Measurements from ENCODE around the gene SLC2A10. TPM values are rescaled to one million over a fixed set of nuclear protein-coding genes. Genes with fewer than 3 reads are reported as not detected.

Gene SLC2A10
- polyA plus RNA-seq, 1 donor (not counting 4 experiments of a cell fraction or from before 2014, with no cell fraction given) = not detected

DNA sequence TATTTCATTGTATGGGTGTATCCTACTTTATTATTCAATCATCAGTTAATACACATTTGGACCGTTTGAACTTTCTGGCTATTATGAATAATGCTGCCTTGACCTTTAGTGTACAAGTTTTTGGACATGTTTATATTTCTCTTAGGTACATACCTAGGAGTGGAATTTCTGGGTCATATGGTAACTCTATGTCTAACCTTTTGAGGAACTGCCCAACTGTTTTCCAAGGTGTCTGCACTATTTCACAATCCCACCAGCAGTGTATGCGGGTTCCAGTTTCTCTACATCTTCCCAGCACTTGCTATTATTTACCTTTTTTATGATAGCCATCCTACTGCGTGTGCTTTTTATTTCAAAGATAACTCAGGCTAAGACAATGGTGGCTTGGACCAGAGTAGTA lies 43.8 kb upstream of the SLC2A10 start:
- Histone ChIP-seq H3K4me3 (ENCODE audit: control insufficient read depth in 2 of 3, extremely low read depth in 1 of 3, insufficient read depth in 2 of 3, low read depth in 1 of 3, low read length in 3 of 3) (no peak overlapping the region), H3K27me3 (ENCODE audit: control insufficient read depth, extremely low read depth, insufficient read depth, low read length) (no peaks in the 10 kb centered on the region), H3K79me2 (ENCODE audit: control insufficient read depth, insufficient read depth, low read length) (no peaks in the 10 kb centered on the region), H4K20me1 (ENCODE audit: control insufficient read depth, extremely low read depth, insufficient read depth, low read length) (no peaks in the 10 kb centered on the region), H3K36me3 (ENCODE audit: control insufficient read depth in 2 of 2, extremely low read depth in 1 of 2, insufficient read depth in 2 of 2, low read length in 2 of 2) (peaks cover 2 to 5% of the 10 kb centered on the region in 2 experiments), H2AFZ (ENCODE audit: control insufficient read depth, low read length) (no peak overlapping the region), H3K9me3 (ENCODE audit: control insufficient read depth, low read depth, low read length) (no peaks in the 10 kb centered on the region), H3K27ac (ENCODE audit: control insufficient read depth, insufficient read depth, low read length) (no peak overlapping the region), H3K9me1 (ENCODE audit: control insufficient read depth, extremely low read depth, insufficient read depth, low read length) (no peaks in the 10 kb centered on the region), H3K9ac (ENCODE audit: control insufficient read depth, extremely low read depth, insufficient read depth, low read length) (no peak overlapping the region), H3K4me2 (ENCODE audit: control insufficient read depth, extremely low read depth, insufficient read depth, low read depth, low read length) (no peak overlapping the region), H3K4me1 (ENCODE audit: control insufficient read depth, extremely low read depth, insufficient read depth, low read length) (peaks cover 3% of the 10 kb centered on the region)
- DNase-seq (ENCODE audit: low read depth, low spot score) = no peak
- TF ChIP-seq CTCF (optimal IDR thresholded peaks at IDR 0.05 in 1 of 3, IDR thresholded peaks at IDR 0.05 in 1 of 3, conservative IDR thresholded peaks at IDR 0.05 in 1 of 3; ENCODE audit: extremely low read depth in 1 of 3, insufficient read depth in 2 of 3, low read length in 3 of 3) (no peak), EZH2 (IDR thresholded peaks at IDR 0.05; ENCODE audit: low read length) (no peak)
- dilution Hi-C loops (cut with MboI; ENCODE audit: extremely low pct_ligation_motif_present, low sequenced_read_pairs) = no loop called here
- no peak for FAIRE-seq

GRCh38 chr20:46666306-46666705 lies 43.1 kb upstream of the SLC2A10 start:
- Histone ChIP-seq H3K4me1 (ENCODE audit: control insufficient read depth, extremely low read depth, insufficient read depth, low read length) (peaks cover 3% of the 10 kb centered on the region), H3K79me2 (ENCODE audit: control insufficient read depth, insufficient read depth, low read length) (no peaks in the 10 kb centered on the region), H3K9me3 (ENCODE audit: control insufficient read depth, low read depth, low read length) (no peaks in the 10 kb centered on the region), H3K4me3 (ENCODE audit: control insufficient read depth in 2 of 3, extremely low read depth in 1 of 3, insufficient read depth in 2 of 3, low read depth in 1 of 3, low read length in 3 of 3) (no peak overlapping the region), H3K4me2 (ENCODE audit: control insufficient read depth, extremely low read depth, insufficient read depth, low read depth, low read length) (no peak overlapping the region), H3K9ac (ENCODE audit: control insufficient read depth, extremely low read depth, insufficient read depth, low read length) (no peak overlapping the region), H2AFZ (ENCODE audit: control insufficient read depth, low read length) (no peak overlapping the region), H3K27ac (ENCODE audit: control insufficient read depth, insufficient read depth, low read length) (no peak overlapping the region), H4K20me1 (ENCODE audit: control insufficient read depth, extremely low read depth, insufficient read depth, low read length) (no peaks in the 10 kb centered on the region), H3K36me3 (ENCODE audit: control insufficient read depth in 2 of 2, extremely low read depth in 1 of 2, insufficient read depth in 2 of 2, low read length in 2 of 2) (peaks cover 2 to 5% of the 10 kb centered on the region in 2 experiments), H3K27me3 (ENCODE audit: control insufficient read depth, extremely low read depth, insufficient read depth, low read length) (no peaks in the 10 kb centered on the region), H3K9me1 (ENCODE audit: control insufficient read depth, extremely low read depth, insufficient read depth, low read length) (no peaks in the 10 kb centered on the region)
- TF ChIP-seq CTCF (optimal IDR thresholded peaks at IDR 0.05 in 1 of 3, IDR thresholded peaks at IDR 0.05 in 1 of 3, conservative IDR thresholded peaks at IDR 0.05 in 1 of 3; ENCODE audit: extremely low read depth in 1 of 3, insufficient read depth in 2 of 3, low read length in 3 of 3) = no peak
- TF ChIP-seq EZH2 (IDR thresholded peaks at IDR 0.05; ENCODE audit: low read length) = no peak
- no peak for FAIRE-seq
- no peak for DNase-seq (ENCODE audit: low read depth, low spot score)
- dilution Hi-C loops (cut with MboI; ENCODE audit: extremely low pct_ligation_motif_present, low sequenced_read_pairs) = no loop called here

All from keratinocyte (primary cell).